ENCODE data around the gene CSRNP3. TPM values are rescaled to one million over a fixed set of nuclear protein-coding genes. Genes with fewer than 3 reads are reported as not detected.

The CSRNP3 gene
- total and polyA plus RNA-seq, 2 donors (not counting 3 experiments of a cell fraction or from before 2014, with no cell fraction given) = not detected

- H3K9me3 ChIP-seq (replicated peaks; ENCODE audit: control insufficient read depth, insufficient read depth, low read length) = no peaks in the 10 kb centered on the region
- no peaks in the 10 kb centered on the region for H3K36me3 ChIP-seq (ENCODE audit: control insufficient read depth in 2 of 2, extremely low read depth in 1 of 2, insufficient read depth in 2 of 2, low read length in 2 of 2)
- no peak overlapping the region for H3K4me3 ChIP-seq (replicated peaks in 1 of 3; ENCODE audit: insufficient read depth in 1 of 3, low read depth in 1 of 3, low read length in 3 of 3)
- ChIA-PET CTCF (interaction anchor here (0.8 to 1.8 kb wide), 4 partner anchors 9 to 672 kb away, joined by 3 to 4 read pairs (median 4); no protein-coding TSS in a partner anchor), POLR2A (no interaction called here)
- no peaks in the 10 kb centered on the region for H4K20me1 ChIP-seq (replicated peaks; ENCODE audit: control insufficient read depth, extremely low read depth, insufficient read depth, low read length)
- no peaks in the 10 kb centered on the region for H3K4me1 ChIP-seq (ENCODE audit: control insufficient read depth, extremely low read depth, insufficient read depth, low read length)
- no peaks in the 10 kb centered on the region for H3K9me1 ChIP-seq (replicated peaks; ENCODE audit: control insufficient read depth, extremely low read depth, insufficient read depth, low read length)
- no TSS peak for BruUV-seq (replicated peaks)
- intact Hi-C loops (cut with micrococcal nuclease) = no loop called here
- dilution Hi-C loops (cut with MboI; ENCODE audit: extremely low pct_ligation_motif_present, low sequenced_read_pairs) = no loop called here
- DNase-seq (ENCODE audit: low read depth, low spot score) (no peak), FAIRE-seq (peak; percentile 53)
- no peaks in the 10 kb centered on the region for H3K79me2 ChIP-seq (ENCODE audit: control insufficient read depth, insufficient read depth, low read length)
- TF ChIP-seq MYC (IDR thresholded peaks at IDR 0.05; ENCODE audit: low read depth, low read length) = no peak
- no peak for TF ChIP-seq JUN (IDR thresholded peaks at IDR 0.05; ENCODE audit: borderline replicate concordance, insufficient read depth, insufficient read length, low read depth)
- no peak for TF ChIP-seq GATA2 (IDR thresholded peaks at IDR 0.05; ENCODE audit: insufficient read depth, insufficient read length, low read depth, low read length)
- TF ChIP-seq MAX (IDR thresholded peaks at IDR 0.05; ENCODE audit: insufficient read depth, insufficient read length) = no peak
- no peak overlapping the region for H3K27ac ChIP-seq (ENCODE audit: insufficient read depth, low read depth, low read length)
- no peaks in the 10 kb centered on the region for H3K27me3 ChIP-seq (ENCODE audit: control insufficient read depth in 2 of 2, insufficient read depth in 2 of 2, low read length in 2 of 2)
- no peak overlapping the region for H3K4me2 ChIP-seq (ENCODE audit: insufficient read depth, low read length)
- no peak overlapping the region for H2AFZ ChIP-seq (ENCODE audit: low read depth, low read length)
- H3K9ac ChIP-seq (replicated peaks; ENCODE audit: extremely low read depth, insufficient read depth, low read length) = no peak overlapping the region
Measured at GRCh38 chr2:165682546-165682945, 213.0 kb downstream of the CSRNP3 start.

DNA sequence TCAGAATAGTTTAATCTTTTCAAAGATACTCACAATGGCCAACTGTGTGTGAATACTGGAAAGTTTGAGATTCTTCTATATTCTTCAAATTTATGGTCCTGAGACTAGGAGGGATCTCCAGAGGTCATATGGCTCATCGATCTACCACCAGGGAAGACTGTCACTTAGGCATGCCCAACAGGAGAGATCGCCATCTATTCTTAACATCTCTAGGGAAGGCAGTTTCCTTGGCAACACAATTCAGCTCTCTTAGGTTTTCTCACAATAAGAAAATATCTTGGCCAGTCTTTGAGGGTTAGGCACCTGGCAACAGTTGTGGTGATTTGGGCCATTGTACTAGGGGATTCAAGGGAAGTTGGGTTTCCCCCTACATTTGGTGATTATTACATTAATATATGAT is 217.3 kb downstream of the CSRNP3 start:
- dilution Hi-C loops (cut with MboI; ENCODE audit: extremely low pct_ligation_motif_present, low sequenced_read_pairs) (no loop called here), intact Hi-C loops (cut with micrococcal nuclease) (no loop called here)
- CTCF ChIA-PET = no interaction called here
- Histone ChIP-seq H3K9me3 (replicated peaks; ENCODE audit: control insufficient read depth, insufficient read depth, low read length) (no peaks in the 10 kb centered on the region), H3K36me3 (ENCODE audit: control insufficient read depth in 2 of 2, extremely low read depth in 1 of 2, insufficient read depth in 2 of 2, low read length in 2 of 2) (no peaks in the 10 kb centered on the region), H4K20me1 (replicated peaks; ENCODE audit: control insufficient read depth, extremely low read depth, insufficient read depth, low read length) (no peaks in the 10 kb centered on the region), H3K9ac (replicated peaks; ENCODE audit: extremely low read depth, insufficient read depth, low read length) (no peak overlapping the region), H3K79me2 (ENCODE audit: control insufficient read depth, insufficient read depth, low read length) (no peaks in the 10 kb centered on the region), H3K4me2 (ENCODE audit: insufficient read depth, low read length) (no peak overlapping the region), H3K27me3 (ENCODE audit: control insufficient read depth in 2 of 2, insufficient read depth in 2 of 2, low read length in 2 of 2) (peaks cover 0 to 3% of the 10 kb centered on the region in 2 experiments), H3K4me1 (ENCODE audit: control insufficient read depth, extremely low read depth, insufficient read depth, low read length) (no peaks in the 10 kb centered on the region), H3K9me1 (replicated peaks; ENCODE audit: control insufficient read depth, extremely low read depth, insufficient read depth, low read length) (no peaks in the 10 kb centered on the region), H2AFZ (ENCODE audit: low read depth, low read length) (no peak overlapping the region), H3K4me3 (replicated peaks in 1 of 3; ENCODE audit: insufficient read depth in 1 of 3, low read depth in 1 of 3, low read length in 3 of 3) (no peak overlapping the region), H3K27ac (ENCODE audit: insufficient read depth, low read depth, low read length) (no peak overlapping the region)
- FAIRE-seq = no peak
- POLR2A ChIA-PET = no interaction called here
- no peak for DNase-seq (ENCODE audit: low read depth, low spot score)
- no TSS peak for BruUV-seq (replicated peaks)
- TF ChIP-seq CTCF (IDR thresholded peaks at IDR 0.05; ENCODE audit: extremely low read depth in 1 of 2, insufficient read depth in 1 of 2, low read depth in 1 of 2, low read length in 2 of 2) (no peak), JUN (IDR thresholded peaks at IDR 0.05; ENCODE audit: borderline replicate concordance, insufficient read depth, insufficient read length, low read depth) (no peak), POLR2A (IDR thresholded peaks at IDR 0.05; ENCODE audit: low read depth, low read length) (no peak), FOS (IDR thresholded peaks at IDR 0.05; ENCODE audit: borderline replicate concordance, insufficient read depth, low read length) (no peak), MAX (IDR thresholded peaks at IDR 0.05; ENCODE audit: insufficient read depth, insufficient read length) (no peak), GATA2 (IDR thresholded peaks at IDR 0.05; ENCODE audit: insufficient read depth, insufficient read length, low read depth, low read length) (no peak), POLR2AphosphoS5 (IDR thresholded peaks at IDR 0.05; ENCODE audit: insufficient read depth, low read depth, low read length) (no peak), EZH2 (IDR thresholded peaks at IDR 0.05; ENCODE audit: borderline replicate concordance, low read depth, low read length, severe bottlenecking) (no peak), MYC (IDR thresholded peaks at IDR 0.05; ENCODE audit: low read depth, low read length) (no peak)
